Lower leg skin (tissue), 4 donors: ENCODE data around the gene DRD2. TPM values are rescaled to one million over a fixed set of nuclear protein-coding genes. Genes with fewer than 3 reads are reported as not detected.

ENCODE experiments used
- DNase-seq, 2 donors: peaks; one replicate each; pipeline ENCODE4 v3.0.0-alpha.2; 2019; ENCODE audit warnings: low spot score in 2 of 2
- H3K4me3 ChIP-seq: fragments of 200-600 bp; sonication (generic); 2 replicates; pipeline ENCODE4 v1.5.1; 2017; ENCODE audit warnings: mild to moderate bottlenecking, low read depth; ENCODE audit not compliant: poor library complexity, severe bottlenecking
- CTCF ChIP-seq, 3 donors: fragments of 450-650 bp; IDR thresholded peaks; one replicate each; pipeline ENCODE4 v1.5.1; 2016; ENCODE audit warnings: antibody characterized with exemption in 3 of 3, mild to moderate bottlenecking in 3 of 3, moderate library complexity in 2 of 3
- POLR2A ChIP-seq, 2 donors: fragments of 450-650 bp; IDR thresholded peaks; one replicate each; pipeline ENCODE4 v1.6.1; 2016 to 2017; ENCODE audit warnings: antibody characterized with exemption in 2 of 2, mild to moderate bottlenecking in 1 of 2, moderate library complexity in 1 of 2
- WGBS, 2 donors: methylation state at CpG; one replicate each; pipeline ENCODE4 v1.1.5; 2018; 5-methylcytosine and 5-hydroxymethylcytosine counted together
- intact Hi-C: fragments of 100-400 bp; cut with DNase I; formaldehyde crosslinking; loops from one replicate; pipeline ENCODE4 v1.15.0; 2023; ENCODE audit warnings: low total_unique reads
- total RNA-seq, 4 donors: library from RNA; depleted of rRNA; stranded (reverse); fragments of >200 nt; gene quantifications; one replicate each; pipeline ENCODE4 v1.1.0, GENCODE V29; 2016

DRD2 gene
- total RNA-seq, 4 donors from 2014 or later = 0.11 to 0.81 (median 0.22) TPM; not detected in 1

GRCh38 chr11:113470233-113470632 lies 5.0 kb downstream of the DRD2 start:
- no peak for TF ChIP-seq CTCF (IDR thresholded peaks at IDR 0.05)
- TF ChIP-seq POLR2A (IDR thresholded peaks at IDR 0.05) = no peak
- whole genome bisulfite sequencing, 2 donors = 34 to 49% methylated on average over 5 of the region's 5 CpGs
- H3K4me3 ChIP-seq = no peak overlapping the region
- no peak for DNase-seq
- intact Hi-C loops = no loop called here

GRCh38 chr11:113468726-113469345 lies 6.4 kb downstream of the DRD2 start:
- DNase-seq = no peak
- WGBS, 2 donors = 76 to 84% methylated on average over 8 of the region's 8 CpGs
- TF ChIP-seq POLR2A (IDR thresholded peaks at IDR 0.05) (no peak), CTCF (IDR thresholded peaks at IDR 0.05) (no peak)
- intact Hi-C loops = no loop called here
- H3K4me3 ChIP-seq = no peak overlapping the region

GRCh38 chr11:113467545-113467944 lies 7.7 kb downstream of the DRD2 start:
- 64 to 69% methylated on average over 2 of the region's 2 CpGs for WGBS, 2 donors
- no peak overlapping the region for H3K4me3 ChIP-seq
- TF ChIP-seq CTCF (IDR thresholded peaks at IDR 0.05) (no peak), POLR2A (IDR thresholded peaks at IDR 0.05) (no peak)
- no peak for DNase-seq
- intact Hi-C loops = no loop called here

- DNase-seq = no peak
- TF ChIP-seq CTCF (IDR thresholded peaks at IDR 0.05) (no peak), POLR2A (IDR thresholded peaks at IDR 0.05) (no peak)
- WGBS, 2 donors = 87 to 96% methylated on average over 3 of the region's 3 CpGs
- intact Hi-C loops = no loop called here
- no peak overlapping the region for H3K4me3 ChIP-seq
Observed at GRCh38 chr11:113465786-113466185, 9.4 kb downstream of the DRD2 start.

GRCh38 chr11:113464416-113464815 lies 10.8 kb downstream of the DRD2 start:
- H3K4me3 ChIP-seq = no peak overlapping the region
- TF ChIP-seq POLR2A (IDR thresholded peaks at IDR 0.05) = no peak
- 76 to 84% methylated on average over 2 of the region's 2 CpGs for WGBS, 2 donors
- intact Hi-C loops = no loop called here
- DNase-seq = no peak

GRCh38 chr11:113462830-113463229 lies 12.4 kb downstream of the DRD2 start:
- 82 to 87% methylated on average over 5 of the region's 5 CpGs for WGBS, 2 donors
- no peak overlapping the region for H3K4me3 ChIP-seq
- no peak for DNase-seq
- no peak for TF ChIP-seq POLR2A (IDR thresholded peaks at IDR 0.05)
- no peak for TF ChIP-seq CTCF (IDR thresholded peaks at IDR 0.05)
- intact Hi-C loops = no loop called here
